Left lung (tissue), 10 donors: ENCODE data around the gene ITGA5. TPM values are rescaled to one million over a fixed set of nuclear protein-coding genes. Genes with fewer than 3 reads are reported as not detected.

Experiments used
- ATAC-seq: fragments of 200-7000 bp; cut with Tn5 transposase; one replicate; pipeline ENCODE4 v1.9.1; 2020; ENCODE audit warnings: moderate library complexity
- DNase-seq, 4 donors: peaks; one replicate each; pipeline ENCODE4 v3.0.0-alpha.2; 2013 to 2020
- H3K27ac ChIP-seq, 2 donors: fragments of 200-600 bp; sonication (generic) in 1 of 2; one replicate each; pipeline versions ENCODE4 v1.5.0 to v1.8.0; 2020 to 2021
- H3K27me3 ChIP-seq, 2 donors: fragments of 200-600 bp; sonication (generic) in 1 of 2; one replicate each; pipeline versions ENCODE4 v1.5.0 to v1.8.0; 2020 to 2021
- H3K36me3 ChIP-seq, 2 donors: fragments of 200-600 bp; sonication (generic) in 1 of 2; one replicate each; pipeline versions ENCODE4 v1.5.0 to v1.8.0; 2020 to 2021
- H3K4me1 ChIP-seq, 2 donors: fragments of 200-600 bp; one replicate each; pipeline ENCODE4 v1.8.0; 2021
- H3K4me3 ChIP-seq, 2 donors: fragments of 200-600 bp; sonication (generic) in 1 of 2; one replicate each; pipeline versions ENCODE4 v1.5.0 to v1.8.0; 2020 to 2021; ENCODE audit warnings: mild to moderate bottlenecking in 1 of 2
- H3K9me3 ChIP-seq, 2 donors: fragments of 200-600 bp; sonication (generic) in 1 of 2; one replicate each; pipeline versions ENCODE4 v1.5.0 to v1.8.0; 2020 to 2021
- CTCF ChIP-seq, 2 donors: fragments of 200-600 bp; sonication (generic) in 1 of 2; IDR thresholded peaks; one replicate each; pipeline versions ENCODE4 v1.5.0 to v1.8.0; 2021; ENCODE audit warnings: antibody characterized with exemption in 2 of 2
- intact Hi-C, 2 donors: fragments of 100-400 bp; cut with DNase I; formaldehyde crosslinking; loops; one replicate each; pipeline versions ENCODE4 v1.11.2 to v1.14.2; 2022
- polyA plus RNA-seq, 6 donors: library from polyadenylated mRNA; unstranded; fragments of 120-200 nt; gene quantifications; one replicate each; pipeline ENCODE4 v1.2.1, GENCODE V29; 2013; ENCODE audit not compliant: insufficient read length in 6 of 6
- total RNA-seq, 2 donors: library from RNA; stranded (reverse); fragmentation: NEBNext Ultra II Directional; extraction: Animal tissue kit (Norgen Biotek cat#: 25700); gene quantifications; one replicate each; pipeline ENCODE4 v1.2.1, GENCODE V29; 2021
- donor health status: DM: no; HTN: yes; CAD: no.
- donor health status: DM: no; HTN: no; CAD: no.

The ITGA5 gene
- total and polyA plus RNA-seq, 8 donors: 56.1 to 142 (median 73.5) TPM

GRCh38 chr12:54368025-54368708 is 50.9 kb downstream of the ITGA5 start:
- Histone ChIP-seq H3K4me1 (peaks cover 20 to 81% of the 10 kb centered on the region in 2 donors), H3K27me3 (no peaks in the 10 kb centered on the region), H3K9me3 (no peaks in the 10 kb centered on the region), H3K36me3 (no peaks in the 10 kb centered on the region), H3K4me3 (no peak overlapping the region), H3K27ac (peak overlapping the region; percentile 35 to 71)
- intact Hi-C loops: loop anchor here in 1 of 2 donors (10.0 kb wide), 2 partner anchors 73 to 153 kb away; no protein-coding TSS in a partner anchor
- TF ChIP-seq CTCF (IDR thresholded peaks at IDR 0.05): no peak
- DNase-seq: no peak
- ATAC-seq: no peak

GRCh38 chr12:54364413-54364812 is 54.7 kb downstream of the ITGA5 start, which contains the start of gene GPR84:
GPR84 (minus strand) TSS chr12:54364486; CDS start chr12:54363851, 635 bp downstream.
- peak within 1 kb of the TSS in 1 of 2 donors; percentile 45 for H3K4me3 ChIP-seq
- peaks cover 6 to 85% of the 10 kb centered on the region in 2 donors for H3K4me1 ChIP-seq
- H3K27me3 ChIP-seq: no peaks in the 10 kb centered on the region
- TF ChIP-seq CTCF (IDR thresholded peaks at IDR 0.05): no peak
- no peaks in the 10 kb centered on the region for H3K9me3 ChIP-seq
- intact Hi-C loops: loop anchor here in 1 of 2 donors (10.0 kb wide), 2 partner anchors 70 to 150 kb away; no protein-coding TSS in a partner anchor
- ATAC-seq: no peak
- no peaks in the 10 kb centered on the region for H3K36me3 ChIP-seq
- no peak for DNase-seq
- peak within 1 kb of the TSS in 1 of 2 donors; percentile 79 for H3K27ac ChIP-seq

- H3K4me1 ChIP-seq: peaks cover 5 to 81% of the 10 kb centered on the region in 2 donors
- no peak for TF ChIP-seq CTCF (IDR thresholded peaks at IDR 0.05)
- H3K27me3 ChIP-seq: no peaks in the 10 kb centered on the region
- H3K4me3 ChIP-seq: peak overlapping the region in 1 of 2 donors; percentile 45
- H3K9me3 ChIP-seq: no peaks in the 10 kb centered on the region
- intact Hi-C loops: loop anchor here in 1 of 2 donors (10.0 kb wide), 2 partner anchors 69 to 149 kb away; no protein-coding TSS in a partner anchor
- DNase-seq: no peak
- ATAC-seq: no peak
- no peaks in the 10 kb centered on the region for H3K36me3 ChIP-seq
- peak overlapping the region in 1 of 2 donors; percentile 79 for H3K27ac ChIP-seq
Observed at GRCh38 chr12:54363618-54364017, 55.4 kb downstream of the ITGA5 start.

- Histone ChIP-seq H3K27me3 (no peaks in the 10 kb centered on the region), H3K36me3 (no peaks in the 10 kb centered on the region), H3K4me3 (peak overlapping the region in 1 of 2 donors; percentile 45), H3K27ac (peak overlapping the region in 1 of 2 donors; percentile 79), H3K9me3 (no peaks in the 10 kb centered on the region), H3K4me1 (peaks cover 5 to 81% of the 10 kb centered on the region in 2 donors)
- ATAC-seq: no peak
- intact Hi-C loops: loop anchor here in 1 of 2 donors (10.0 kb wide), 2 partner anchors 68 to 148 kb away; no protein-coding TSS in a partner anchor
- TF ChIP-seq CTCF (IDR thresholded peaks at IDR 0.05): no peak
- DNase-seq: no peak
Observed at GRCh38 chr12:54363047-54363446, 56.0 kb downstream of the ITGA5 start.
